Measurements from ENCODE around the gene PEX6. TPM values are rescaled to one million over a fixed set of nuclear protein-coding genes. Genes with fewer than 3 reads are reported as not detected.

Gene PEX6
- total RNA-seq, 3 donors from 2014 or later: 13.0 to 22.3 (median 18.9) TPM

GRCh38 chr6:42969934-42970333 lies 9.0 kb downstream of the PEX6 start:
- intact Hi-C loops (cut with DNase I; ENCODE audit: low total_unique reads): no loop called here
- no peak for TF ChIP-seq CTCF (IDR thresholded peaks at IDR 0.05)
- TF ChIP-seq POLR2A (IDR thresholded peaks at IDR 0.05): no peak
- no peak for TF ChIP-seq POLR2AphosphoS5 (IDR thresholded peaks at IDR 0.05)
- no peak overlapping the region for H3K27ac ChIP-seq
- no peaks in the 10 kb centered on the region for H3K27me3 ChIP-seq
- H3K4me1 ChIP-seq: no peaks in the 10 kb centered on the region
- no peak overlapping the region for H3K4me3 ChIP-seq
- no peaks in the 10 kb centered on the region for H3K9me3 ChIP-seq
- no peak for DNase-seq (ENCODE audit: low spot score in 2 of 2)
- H3K36me3 ChIP-seq: no peaks in the 10 kb centered on the region

- TF ChIP-seq CTCF (IDR thresholded peaks at IDR 0.05): no peak
- no peak for TF ChIP-seq POLR2AphosphoS5 (IDR thresholded peaks at IDR 0.05)
- no peak for TF ChIP-seq POLR2A (IDR thresholded peaks at IDR 0.05)
- DNase-seq (ENCODE audit: low spot score in 2 of 2): no peak
- no peaks in the 10 kb centered on the region for H3K9me3 ChIP-seq
- intact Hi-C loops (cut with DNase I; ENCODE audit: low total_unique reads): no loop called here
- H3K27me3 ChIP-seq: no peaks in the 10 kb centered on the region
- no peak overlapping the region for H3K27ac ChIP-seq
- H3K36me3 ChIP-seq: no peaks in the 10 kb centered on the region
- no peaks in the 10 kb centered on the region for H3K4me1 ChIP-seq
- no peak overlapping the region for H3K4me3 ChIP-seq
Measured at GRCh38 chr6:42969431-42969830, 9.6 kb downstream of the PEX6 start.

GRCh38 chr6:42968783-42969182 lies 10.2 kb downstream of the PEX6 start:
- no peaks in the 10 kb centered on the region for H3K9me3 ChIP-seq
- intact Hi-C loops (cut with DNase I; ENCODE audit: low total_unique reads): no loop called here
- no peak for TF ChIP-seq CTCF (IDR thresholded peaks at IDR 0.05)
- no peak for TF ChIP-seq POLR2A (IDR thresholded peaks at IDR 0.05)
- TF ChIP-seq POLR2AphosphoS5 (IDR thresholded peaks at IDR 0.05): no peak
- no peak overlapping the region for H3K27ac ChIP-seq
- no peaks in the 10 kb centered on the region for H3K4me1 ChIP-seq
- H3K36me3 ChIP-seq: no peaks in the 10 kb centered on the region
- DNase-seq (ENCODE audit: low spot score in 2 of 2): no peak
- H3K4me3 ChIP-seq: no peak overlapping the region
- H3K27me3 ChIP-seq: no peaks in the 10 kb centered on the region

- intact Hi-C loops (cut with DNase I; ENCODE audit: low total_unique reads): no loop called here
- TF ChIP-seq POLR2AphosphoS5 (IDR thresholded peaks at IDR 0.05): no peak
- TF ChIP-seq POLR2A (IDR thresholded peaks at IDR 0.05): no peak
- no peak for TF ChIP-seq CTCF (IDR thresholded peaks at IDR 0.05)
- H3K4me1 ChIP-seq: no peaks in the 10 kb centered on the region
- H3K27ac ChIP-seq: no peak overlapping the region
- H3K4me3 ChIP-seq: no peak overlapping the region
- no peak for DNase-seq (ENCODE audit: low spot score in 2 of 2)
- no peaks in the 10 kb centered on the region for H3K27me3 ChIP-seq
- H3K9me3 ChIP-seq: no peaks in the 10 kb centered on the region
- no peaks in the 10 kb centered on the region for H3K36me3 ChIP-seq
Measured at GRCh38 chr6:42968126-42968701, 10.8 kb downstream of the PEX6 start.

- Histone ChIP-seq H3K27ac (no peak overlapping the region), H3K4me3 (no peak overlapping the region), H3K4me1 (no peaks in the 10 kb centered on the region), H3K27me3 (no peaks in the 10 kb centered on the region), H3K9me3 (no peaks in the 10 kb centered on the region), H3K36me3 (no peaks in the 10 kb centered on the region)
- no peak for TF ChIP-seq POLR2AphosphoS5 (IDR thresholded peaks at IDR 0.05)
- no peak for TF ChIP-seq POLR2A (IDR thresholded peaks at IDR 0.05)
- TF ChIP-seq CTCF (IDR thresholded peaks at IDR 0.05): no peak
- no peak for DNase-seq (ENCODE audit: low spot score in 2 of 2)
- intact Hi-C loops (cut with DNase I; ENCODE audit: low total_unique reads): no loop called here
Measured at GRCh38 chr6:42967228-42967627, 11.8 kb downstream of the PEX6 start.

Data from breast epithelium (tissue), 4 donors.